ENCODE data around the gene NEK11.

NEK11 gene

DNA sequence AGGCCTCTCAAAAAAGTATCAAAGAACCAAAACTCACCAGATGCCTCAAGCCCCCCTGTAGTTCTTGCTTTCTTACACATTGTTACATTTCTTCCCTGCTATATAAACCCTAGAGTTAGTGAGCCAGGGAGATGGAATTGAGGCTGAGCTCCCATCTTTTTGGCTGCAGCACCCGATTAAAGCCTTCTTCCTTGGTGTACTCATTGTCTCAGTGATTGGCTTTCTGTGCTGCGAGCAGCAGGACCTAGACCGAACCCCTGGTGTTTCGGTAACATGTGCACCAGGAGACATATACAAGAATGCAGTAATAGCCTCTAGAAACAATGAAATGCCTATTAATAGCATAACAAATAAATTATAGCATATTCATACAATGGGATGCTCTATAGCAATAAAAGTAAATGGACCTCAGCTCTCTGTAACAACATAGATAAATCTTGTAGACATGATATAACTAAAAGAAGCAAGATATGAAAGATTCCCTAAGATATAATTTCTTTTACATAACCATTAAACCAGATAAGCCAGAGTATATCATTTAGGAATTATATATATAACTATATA lies 174.0 kb downstream of the NEK11 start:
- Histone ChIP-seq H3K36me3 (ENCODE audit: insufficient read depth, low read length) (no peaks in the 10 kb centered on the region), H3K9ac (ENCODE audit: low read depth, low read length) (no peak overlapping the region), H3K4me1 (ENCODE audit: insufficient read depth, low read length) (no peaks in the 10 kb centered on the region), H3K9me3 (ENCODE audit: control insufficient read depth, insufficient read depth, low read length) (peaks cover 8% of the 10 kb centered on the region; the same call in 1 of the 2 replicates)

DNA sequence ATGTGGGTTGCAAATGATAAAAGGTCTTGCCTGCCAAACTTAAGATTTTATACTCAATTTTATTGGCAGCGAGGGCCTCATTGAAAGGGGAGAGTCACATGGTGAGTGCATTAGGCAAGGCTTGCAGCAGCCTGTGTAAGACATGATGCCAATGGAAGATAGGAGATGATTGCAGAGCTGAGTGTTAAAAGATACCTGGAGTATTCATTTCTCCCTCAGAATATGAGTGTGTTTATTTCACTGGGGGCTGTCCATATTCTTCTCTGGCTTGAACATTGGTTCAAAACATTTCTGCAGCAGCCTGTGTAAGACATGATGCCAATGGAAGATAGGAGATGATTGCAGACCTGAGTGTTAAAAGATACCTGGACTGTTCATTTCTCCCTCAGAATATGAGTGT lies 189.7 kb downstream of the NEK11 start:
- H3K4me1 ChIP-seq (ENCODE audit: insufficient read depth, low read length) = peaks cover 12% of the 10 kb centered on the region; the same call in 1 of the 2 replicates
- no peaks in the 10 kb centered on the region for H3K36me3 ChIP-seq (ENCODE audit: insufficient read depth, low read length)
- no peak overlapping the region for H3K9ac ChIP-seq (ENCODE audit: low read depth, low read length)
- no peaks in the 10 kb centered on the region for H3K9me3 ChIP-seq (ENCODE audit: control insufficient read depth, insufficient read depth, low read length)

DNA sequence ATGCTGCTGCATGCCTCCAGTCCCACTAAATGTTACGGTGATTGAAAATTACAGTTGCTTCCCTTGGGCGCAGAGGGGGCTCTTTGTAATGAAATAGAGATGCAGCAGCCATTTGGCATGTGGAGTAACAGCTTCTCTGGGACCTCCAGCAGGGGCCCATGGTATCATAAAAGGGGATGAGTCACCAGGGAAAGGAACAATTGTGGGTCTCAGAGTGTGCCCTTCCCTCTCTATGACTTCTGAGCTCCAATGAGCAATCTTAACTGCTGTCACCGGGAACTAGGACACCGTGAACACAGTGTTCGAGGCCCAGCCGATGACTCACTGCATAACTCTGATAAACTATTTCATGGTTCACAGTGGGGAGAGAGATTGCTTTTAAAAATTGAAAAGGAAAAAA lies 190.1 kb downstream of the NEK11 start:
- Histone ChIP-seq H3K36me3 (ENCODE audit: insufficient read depth, low read length) (no peaks in the 10 kb centered on the region), H3K4me1 (ENCODE audit: insufficient read depth, low read length) (peaks cover 12% of the 10 kb centered on the region; the same call in 1 of the 2 replicates), H3K9ac (ENCODE audit: low read depth, low read length) (peak overlapping the region; percentile 37; the same call in 1 of the 2 replicates), H3K9me3 (ENCODE audit: control insufficient read depth, insufficient read depth, low read length) (no peaks in the 10 kb centered on the region)

DNA sequence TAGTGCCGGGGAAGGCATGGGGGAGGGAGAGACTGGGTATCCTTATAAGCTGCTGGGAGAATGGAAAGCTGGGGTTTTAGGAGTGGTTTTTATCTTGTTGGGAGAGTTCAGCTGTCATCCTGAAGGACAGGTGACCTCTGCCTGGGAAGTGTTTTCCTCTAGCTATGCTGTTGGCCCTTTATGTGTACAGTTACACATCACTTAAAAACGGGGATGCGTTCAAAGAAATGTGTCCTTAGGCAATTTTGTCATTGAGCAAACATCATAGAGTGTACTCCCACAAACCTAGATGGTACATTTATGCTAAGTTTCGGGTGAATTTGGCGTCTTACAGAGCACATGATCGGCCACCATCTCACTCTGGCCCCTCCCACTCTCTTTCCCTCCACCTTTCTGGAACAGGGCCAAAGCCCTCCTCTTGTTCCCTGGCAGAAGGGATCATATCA lies 190.6 kb downstream of the NEK11 start:
- H3K36me3 ChIP-seq (ENCODE audit: insufficient read depth, low read length) = no peaks in the 10 kb centered on the region
- H3K4me1 ChIP-seq (ENCODE audit: insufficient read depth, low read length) = peaks cover 12% of the 10 kb centered on the region; the same call in 1 of the 2 replicates
- no peaks in the 10 kb centered on the region for H3K9me3 ChIP-seq (ENCODE audit: control insufficient read depth, insufficient read depth, low read length)
- peak overlapping the region; percentile 37; the same call in 1 of the 2 replicates for H3K9ac ChIP-seq (ENCODE audit: low read depth, low read length)

DNA sequence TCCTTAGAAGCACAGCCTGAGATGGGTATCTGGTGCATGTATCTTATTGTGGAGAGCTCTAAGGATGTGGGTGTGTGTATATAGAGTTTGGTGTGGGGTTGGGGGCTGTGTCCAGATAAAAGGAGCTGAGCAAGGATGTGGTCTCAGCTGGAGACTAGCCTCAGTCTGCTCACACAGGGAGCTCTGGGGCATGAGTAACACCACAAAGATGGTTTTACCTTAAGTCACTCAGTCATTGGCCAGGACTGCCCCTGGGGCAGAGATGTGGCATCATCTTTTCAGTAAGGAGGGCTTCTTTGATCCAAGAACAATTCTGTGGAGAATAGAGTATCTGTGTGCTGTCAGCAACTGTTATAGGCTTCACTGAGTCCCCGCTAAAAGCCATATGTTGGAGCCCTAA lies 191.5 kb downstream of the NEK11 start:
- peaks cover 12% of the 10 kb centered on the region; the same call in 1 of the 2 replicates for H3K4me1 ChIP-seq (ENCODE audit: insufficient read depth, low read length)
- no peak overlapping the region for H3K9ac ChIP-seq (ENCODE audit: low read depth, low read length)
- H3K36me3 ChIP-seq (ENCODE audit: insufficient read depth, low read length) = no peaks in the 10 kb centered on the region
- no peaks in the 10 kb centered on the region for H3K9me3 ChIP-seq (ENCODE audit: control insufficient read depth, insufficient read depth, low read length)

DNA sequence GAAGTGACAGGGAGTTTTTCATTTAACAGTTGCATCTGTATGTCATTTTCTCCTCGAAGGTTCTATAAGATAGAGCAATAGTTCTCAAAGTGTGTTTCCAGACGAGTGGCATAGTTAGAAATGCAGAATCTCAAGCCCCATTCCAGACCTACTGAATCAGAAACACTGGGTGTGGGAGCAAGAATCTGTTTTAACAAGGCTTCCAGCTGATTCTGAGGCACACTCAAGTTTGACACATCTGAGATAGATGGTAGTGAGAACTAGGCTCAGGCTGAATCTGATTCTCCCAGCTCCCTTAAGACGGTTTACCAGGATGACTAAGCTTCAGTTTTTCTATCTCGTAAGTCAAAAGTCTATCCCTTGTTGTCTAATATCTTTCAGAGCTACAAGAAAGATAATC lies 195.1 kb downstream of the NEK11 start:
- Histone ChIP-seq H3K4me1 (ENCODE audit: insufficient read depth, low read length) (peaks cover 6% of the 10 kb centered on the region; the same call in 1 of the 2 replicates), H3K9me3 (ENCODE audit: control insufficient read depth, insufficient read depth, low read length) (no peaks in the 10 kb centered on the region), H3K36me3 (ENCODE audit: insufficient read depth, low read length) (no peaks in the 10 kb centered on the region), H3K9ac (ENCODE audit: low read depth, low read length) (no peak overlapping the region)

DNA sequence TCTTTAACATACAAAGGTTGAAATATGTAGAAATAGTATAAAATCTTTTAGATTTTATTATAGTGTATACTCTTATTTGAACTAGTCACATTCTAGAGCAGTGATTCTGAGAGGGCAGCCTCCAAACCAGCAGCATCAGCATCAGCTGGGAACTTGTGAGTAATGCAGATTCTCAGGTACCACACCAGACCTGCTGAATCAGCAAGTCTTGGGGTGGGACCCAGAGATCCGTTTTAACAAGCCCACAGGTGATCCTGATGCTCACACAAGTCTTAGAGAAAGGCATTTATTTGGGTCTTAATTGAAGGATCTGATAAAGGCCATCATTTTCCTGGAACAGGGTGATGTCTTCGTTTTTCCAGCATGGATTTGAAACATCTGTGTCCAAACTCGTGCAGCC lies 195.9 kb downstream of the NEK11 start:
- no peaks in the 10 kb centered on the region for H3K4me1 ChIP-seq (ENCODE audit: insufficient read depth, low read length)
- H3K9ac ChIP-seq (ENCODE audit: low read depth, low read length) = no peak overlapping the region
- H3K36me3 ChIP-seq (ENCODE audit: insufficient read depth, low read length) = no peaks in the 10 kb centered on the region
- H3K9me3 ChIP-seq (ENCODE audit: control insufficient read depth, insufficient read depth, low read length) = no peaks in the 10 kb centered on the region

DNA sequence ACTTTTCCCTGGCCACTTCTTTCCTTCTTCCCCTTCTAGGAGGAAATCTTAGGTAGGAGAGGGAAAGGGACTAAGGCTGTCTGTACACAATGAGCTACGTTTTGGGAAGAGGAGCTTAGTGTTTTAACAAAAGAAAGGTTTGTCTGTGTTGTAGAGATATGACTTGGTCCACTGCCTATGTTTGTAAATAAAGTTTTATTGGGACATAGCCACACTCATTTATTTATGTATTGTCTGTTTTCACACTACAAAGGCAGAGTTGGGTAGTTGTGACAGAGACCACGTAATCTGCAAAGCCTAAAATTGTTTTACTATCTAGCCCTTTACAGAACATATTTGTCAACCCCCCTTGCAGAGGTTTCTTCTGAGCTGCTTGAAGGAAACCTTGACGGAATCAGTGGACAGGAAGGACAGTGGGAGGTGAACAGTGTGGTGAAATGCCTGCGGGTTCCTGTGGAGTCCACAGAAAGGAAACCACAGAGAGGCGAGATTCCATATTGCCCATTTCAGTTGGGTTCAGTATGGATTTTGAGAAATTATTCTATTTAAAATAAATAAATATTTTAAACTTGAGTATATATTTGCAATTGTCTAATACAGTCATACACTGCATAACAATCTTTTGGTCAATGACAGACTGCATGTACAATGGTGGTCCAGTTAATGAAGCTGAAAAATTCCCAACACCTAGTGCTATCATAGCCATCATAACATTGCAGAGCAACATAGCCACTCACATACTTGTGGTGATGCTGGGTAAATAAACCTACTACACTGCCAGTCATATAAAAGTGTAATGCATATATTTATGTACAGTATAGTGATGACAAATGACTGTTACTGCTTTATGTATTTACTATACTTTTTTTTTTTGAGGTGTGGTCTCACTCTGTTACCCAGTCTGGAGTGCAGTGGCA lies 197.0 kb downstream of the NEK11 start:
- no peaks in the 10 kb centered on the region for H3K9me3 ChIP-seq (ENCODE audit: control insufficient read depth, insufficient read depth, low read length)
- no peak overlapping the region for H3K9ac ChIP-seq (ENCODE audit: low read depth, low read length)
- H3K4me1 ChIP-seq (ENCODE audit: insufficient read depth, low read length) = no peaks in the 10 kb centered on the region
- H3K36me3 ChIP-seq (ENCODE audit: insufficient read depth, low read length) = no peaks in the 10 kb centered on the region

DNA sequence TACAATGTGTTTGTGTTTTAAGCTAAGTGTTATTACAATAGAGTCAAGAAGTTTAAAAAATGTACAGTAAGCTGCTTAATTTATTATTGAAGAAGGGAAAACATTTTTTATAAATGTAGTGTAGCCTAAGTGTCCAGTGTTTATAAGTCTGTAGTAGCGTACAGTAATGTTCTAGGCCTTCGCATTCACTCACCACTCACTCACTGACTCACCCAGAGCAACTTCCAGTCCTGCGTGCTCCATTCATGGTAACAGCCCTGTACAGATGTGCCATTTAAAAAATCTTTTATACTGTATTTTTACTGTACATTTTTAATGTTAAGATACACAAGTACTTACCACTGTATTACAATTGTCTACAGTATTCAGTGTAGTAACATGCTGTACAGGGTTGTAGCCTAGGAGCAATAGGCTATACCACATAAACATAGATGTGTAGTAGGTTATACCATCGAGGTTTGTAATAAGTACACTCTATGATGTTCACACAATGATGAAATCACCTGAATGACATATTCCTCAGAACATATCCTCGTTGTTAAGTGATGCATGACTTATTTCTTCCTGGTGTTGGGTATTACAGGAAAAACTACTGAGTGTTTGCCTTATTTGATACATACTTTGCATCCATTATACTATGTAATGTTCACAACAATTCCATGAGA lies 198.3 kb downstream of the NEK11 start:
- H3K36me3 ChIP-seq (ENCODE audit: insufficient read depth, low read length) = no peaks in the 10 kb centered on the region
- no peak overlapping the region for H3K9ac ChIP-seq (ENCODE audit: low read depth, low read length)
- H3K9me3 ChIP-seq (ENCODE audit: control insufficient read depth, insufficient read depth, low read length) = no peaks in the 10 kb centered on the region
- no peaks in the 10 kb centered on the region for H3K4me1 ChIP-seq (ENCODE audit: insufficient read depth, low read length)

DNA sequence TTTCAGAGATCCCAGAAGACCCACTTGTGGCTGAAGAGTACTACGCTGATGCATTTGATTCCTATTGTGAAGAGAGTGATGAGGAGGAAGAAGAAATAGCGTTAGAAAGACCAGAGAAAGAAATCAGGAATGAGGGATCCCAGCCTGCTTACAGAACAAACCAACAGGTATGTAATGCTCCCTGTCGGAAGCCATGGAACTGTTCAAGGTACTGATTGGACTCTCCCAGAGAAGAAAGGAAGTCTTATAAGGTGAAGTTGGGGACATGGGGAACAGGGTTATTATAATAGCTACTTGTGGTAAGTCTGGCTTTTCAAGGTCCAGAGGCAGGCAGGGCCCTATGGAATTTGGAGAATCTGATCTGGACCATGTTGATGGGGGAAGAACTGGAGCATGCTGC lies 201.8 kb downstream of the NEK11 start:
- Histone ChIP-seq H3K36me3 (ENCODE audit: insufficient read depth, low read length) (no peaks in the 10 kb centered on the region), H3K9ac (ENCODE audit: low read depth, low read length) (no peak overlapping the region), H3K4me1 (ENCODE audit: insufficient read depth, low read length) (no peaks in the 10 kb centered on the region), H3K9me3 (ENCODE audit: control insufficient read depth, insufficient read depth, low read length) (no peaks in the 10 kb centered on the region)

DNA sequence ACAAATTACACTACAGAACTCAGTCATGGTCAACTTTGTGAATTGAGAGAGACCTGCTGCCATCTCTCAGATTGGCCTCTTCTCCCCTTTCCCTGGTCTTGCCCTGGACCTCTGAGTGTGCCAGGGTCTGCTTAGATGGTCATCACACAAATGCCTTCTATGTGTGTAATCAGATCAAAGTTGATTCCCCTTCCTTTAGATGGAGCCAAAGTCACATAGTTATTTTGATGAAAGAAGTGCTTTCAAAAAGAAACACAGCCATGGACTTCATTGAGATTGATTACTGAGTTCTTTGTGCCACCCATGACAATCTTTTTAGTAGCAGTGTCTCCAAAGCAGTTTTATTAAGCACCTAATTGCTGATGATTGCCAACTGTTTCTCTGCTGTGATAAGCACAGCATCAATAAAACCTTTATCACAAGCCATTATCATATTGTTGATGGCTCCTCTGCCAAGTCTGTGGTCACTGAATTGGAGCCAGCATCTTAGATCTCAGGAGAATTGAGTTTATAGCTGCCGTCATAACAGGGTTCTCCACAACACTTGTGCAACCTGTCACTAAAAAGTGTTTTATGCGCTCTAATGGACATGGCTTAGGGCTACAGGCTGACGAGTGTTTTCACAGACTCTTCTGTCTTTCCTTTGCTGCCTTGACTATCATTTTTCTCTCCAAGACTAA lies 205.2 kb downstream of the NEK11 start:
- H3K4me1 ChIP-seq (ENCODE audit: insufficient read depth, low read length) = 0 out of 2 replicates have a peak, but pooled peaks cover 3% of the 10 kb centered on the region
- H3K36me3 ChIP-seq (ENCODE audit: insufficient read depth, low read length) = no peaks in the 10 kb centered on the region
- H3K9me3 ChIP-seq (ENCODE audit: control insufficient read depth, insufficient read depth, low read length) = no peaks in the 10 kb centered on the region
- H3K9ac ChIP-seq (ENCODE audit: low read depth, low read length) = no peak overlapping the region

DNA sequence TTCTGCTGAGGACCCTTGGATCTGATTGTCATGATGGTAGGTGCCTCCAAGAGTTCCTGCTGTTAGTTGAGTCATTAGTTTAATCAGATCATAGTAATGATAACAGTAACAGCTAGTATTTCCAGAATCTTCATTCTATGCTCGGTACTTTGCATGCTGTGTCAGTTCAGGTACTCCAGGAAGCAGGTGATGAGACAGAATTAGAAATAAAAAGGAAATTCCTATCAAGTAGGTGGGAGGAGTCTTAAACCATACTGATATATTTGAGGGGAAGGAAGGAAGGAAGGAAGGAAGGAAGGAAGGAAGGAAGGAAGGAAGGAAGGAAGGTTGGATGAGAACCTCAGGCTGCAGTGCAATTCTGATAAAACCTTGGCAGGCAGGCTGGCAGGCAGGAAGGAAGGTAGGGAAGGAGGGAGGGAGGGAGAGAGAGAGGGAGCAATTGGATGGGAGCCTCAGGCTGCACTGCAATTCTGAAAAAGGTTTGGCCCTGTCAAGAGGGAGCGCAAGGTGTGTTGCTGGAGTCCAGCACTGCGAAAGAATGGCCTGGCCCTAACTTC lies 206.1 kb downstream of the NEK11 start:
- Histone ChIP-seq H3K4me1 (ENCODE audit: insufficient read depth, low read length) (0 out of 2 replicates have a peak, but pooled peaks cover 3% of the 10 kb centered on the region), H3K36me3 (ENCODE audit: insufficient read depth, low read length) (no peaks in the 10 kb centered on the region), H3K9ac (ENCODE audit: low read depth, low read length) (no peak overlapping the region), H3K9me3 (ENCODE audit: control insufficient read depth, insufficient read depth, low read length) (no peaks in the 10 kb centered on the region)

DNA sequence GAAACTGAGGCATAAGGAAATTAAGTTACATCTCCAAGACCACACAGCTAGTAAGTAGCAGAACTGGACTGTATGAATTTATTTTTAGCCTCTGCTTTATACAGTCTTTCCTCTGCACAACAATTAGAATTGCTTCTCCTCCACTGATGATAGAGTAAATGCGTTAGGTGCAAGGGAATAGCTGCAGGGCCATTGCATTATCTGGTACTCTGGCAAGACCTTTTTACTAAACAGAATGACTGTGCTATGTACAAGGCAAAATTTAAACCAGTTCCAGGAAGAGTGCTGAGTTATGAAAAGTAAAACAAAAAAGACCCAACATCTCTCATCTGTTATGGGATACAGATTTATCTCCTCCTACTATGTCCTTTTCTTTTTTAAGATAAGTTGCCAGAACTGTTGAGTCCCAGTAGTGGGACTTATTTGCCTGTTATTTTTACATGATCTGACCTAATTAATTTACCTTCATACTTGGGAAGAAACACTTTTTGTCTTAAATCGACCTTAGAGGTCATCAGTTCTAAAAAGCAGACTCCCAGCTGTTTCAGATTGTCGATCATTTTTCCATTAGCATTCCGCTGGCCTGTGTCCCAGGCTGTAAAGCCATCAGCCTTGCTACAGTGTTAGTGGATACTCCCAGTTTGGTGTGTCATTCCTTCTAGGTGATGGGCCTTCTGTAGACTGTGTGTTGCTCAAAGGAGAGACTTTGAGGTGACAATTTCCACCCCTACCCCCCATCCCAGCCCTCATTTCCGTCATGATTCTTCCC lies 207.4 kb downstream of the NEK11 start:
- H3K9me3 ChIP-seq (ENCODE audit: control insufficient read depth, insufficient read depth, low read length) = no peaks in the 10 kb centered on the region
- no peak overlapping the region for H3K9ac ChIP-seq (ENCODE audit: low read depth, low read length)
- 0 out of 2 replicates have a peak, but pooled peaks cover 3% of the 10 kb centered on the region for H3K4me1 ChIP-seq (ENCODE audit: insufficient read depth, low read length)
- H3K36me3 ChIP-seq (ENCODE audit: insufficient read depth, low read length) = no peaks in the 10 kb centered on the region

Measured in ES-I3 (cell line).